Activated CD8-positive, alpha-beta memory T cell treated with anti-CD3 and anti-CD28 coated beads, Interleukin-2, amount 50 U/mL, for 24 hours (primary cell): ENCODE measurements around the gene RAI1.
"Not testable (repeated sequence)": the region's sequence is repeated elsewhere in the genome, so short reads cannot be mapped to it uniquely, and the experiment has no call there.

Experiments
- DNase-seq: peaks from one replicate; pipeline ENCODE4 v3.0.0-alpha.2; 2020; ENCODE audit errors: extremely low read depth

Gene RAI1

GRCh38 chr17:17665255-17665654 is 16.0 kb upstream of the RAI1 start:
- no peak for DNase-seq

- DNase-seq, result no peak
Observed at GRCh38 chr17:17666111-17666714, 15.0 kb upstream of the RAI1 start.

GRCh38 chr17:17667231-17667630 is 14.0 kb upstream of the RAI1 start:
- no peak for DNase-seq

- no peak for DNase-seq
Observed at GRCh38 chr17:17667947-17668346, 13.3 kb upstream of the RAI1 start.

GRCh38 chr17:17668358-17668757 is 12.9 kb upstream of the RAI1 start:
- DNase-seq, result no peak

GRCh38 chr17:17668775-17669579 is 12.3 kb upstream of the RAI1 start:
- DNase-seq, result no peak

- no peak for DNase-seq
Observed at GRCh38 chr17:17669580-17670235, 11.6 kb upstream of the RAI1 start.

- DNase-seq, result no peak
Observed at GRCh38 chr17:17670701-17671305, 10.5 kb upstream of the RAI1 start.

- DNase-seq, result no peak
Observed at GRCh38 chr17:17671369-17672129, 9.7 kb upstream of the RAI1 start.

- no peak for DNase-seq
Observed at GRCh38 chr17:17672453-17673368, 8.5 kb upstream of the RAI1 start.

GRCh38 chr17:17675416-17675815 is 5.8 kb upstream of the RAI1 start:
- DNase-seq, result no peak

GRCh38 chr17:17675925-17676534 is 5.2 kb upstream of the RAI1 start:
- no peak for DNase-seq

- no peak for DNase-seq
Observed at GRCh38 chr17:17676752-17677151, 4.5 kb upstream of the RAI1 start.

GRCh38 chr17:17677299-17678040 is 3.8 kb upstream of the RAI1 start:
- no peak for DNase-seq

- DNase-seq, result not testable (repeated sequence)
Observed at GRCh38 chr17:17678063-17678699, 3.1 kb upstream of the RAI1 start.

GRCh38 chr17:17679243-17679642 is 2.0 kb upstream of the RAI1 start:
- DNase-seq, result no peak

GRCh38 chr17:17679748-17680147 is 1.5 kb upstream of the RAI1 start:
- no peak for DNase-seq

GRCh38 chr17:17680477-17681186 is 626 bp upstream of the RAI1 start:
- no peak for DNase-seq
